Esophagus squamous epithelium (tissue), 5 donors: ENCODE measurements around the gene TSPEAR. TPM values are rescaled to one million over a fixed set of nuclear protein-coding genes. Genes with fewer than 3 reads are reported as not detected.

ENCODE experiments used
- DNase-seq: peaks from one replicate; lab custom pipeline; 2025; lab: John Stamatoyannopoulos, UW
- H3K27ac ChIP-seq, 4 donors: fragments of 200-600 bp; sonication (generic); one replicate each; pipeline ENCODE4 v1.5.1; 2016 to 2019; ENCODE audit warnings: mild to moderate bottlenecking in 1 of 4
- H3K27me3 ChIP-seq, 4 donors: fragments of 200-600 bp; sonication (generic); 1 replicate in 3 of 4; 2 replicates in 1 of 4; pipeline versions ENCODE4 v1.5.1 to v1.6.0; 2017 to 2021; ENCODE audit warnings: antibody characterized with exemption in 1 of 4
- H3K36me3 ChIP-seq, 3 donors: fragments of 200-600 bp; sonication (generic); one replicate each; pipeline ENCODE4 v1.5.1; 2016 to 2019
- H3K4me1 ChIP-seq, 3 donors: fragments of 200-600 bp; sonication (generic); one replicate each; pipeline ENCODE4 v1.5.1; 2017 to 2019
- H3K4me3 ChIP-seq, 4 donors: fragments of 200-600 bp; sonication (generic); 1 replicate in 3 of 4; 2 replicates in 1 of 4; pipeline ENCODE4 v1.5.1; 2016 to 2019; ENCODE audit warnings: mild to moderate bottlenecking in 2 of 4, moderate library complexity in 1 of 4
- H3K9me3 ChIP-seq, 3 donors: fragments of 200-600 bp; sonication (generic); one replicate each; pipeline ENCODE4 v1.5.1; 2016 to 2019
- POLR2A ChIP-seq, 4 donors: fragments of 450-650 bp; IDR thresholded peaks; one replicate each; pipeline ENCODE4 v1.6.1; 2017; ENCODE audit warnings: antibody characterized with exemption in 4 of 4, mild to moderate bottlenecking in 4 of 4, moderate library complexity in 3 of 4
- WGBS, 2 donors: methylation state at CpG; one replicate each; pipeline ENCODE4 v1.1.5; 2018; 5-methylcytosine and 5-hydroxymethylcytosine counted together
- intact Hi-C: fragments of 100-400 bp; cut with DNase I; formaldehyde crosslinking; loops from one replicate; pipeline ENCODE4 v1.15.0; 2022
- total RNA-seq, 4 donors: library from RNA; depleted of rRNA; stranded (reverse); fragments of >200 nt; gene quantifications; one replicate each; pipeline ENCODE4 v1.1.0, GENCODE V29; 2016
- TF ChIP-seq, protein P1 (sequence below), 6 experiments: fragments of 450-650 bp in 4 of 6; fragments of 200-600 bp in 2 of 6; sonication (generic) in 2 of 6; IDR thresholded peaks; one replicate each; pipeline ENCODE4 v1.5.1; 2016 to 2019; ENCODE audit warnings: antibody characterized with exemption in 6 of 6, mild to moderate bottlenecking in 4 of 6, moderate library complexity in 4 of 6
- donor health status: DM: yes; HTN: yes; CAD: no.

The TSPEAR gene
- total RNA-seq, 4 donors from 2014 or later: not detected

DNA sequence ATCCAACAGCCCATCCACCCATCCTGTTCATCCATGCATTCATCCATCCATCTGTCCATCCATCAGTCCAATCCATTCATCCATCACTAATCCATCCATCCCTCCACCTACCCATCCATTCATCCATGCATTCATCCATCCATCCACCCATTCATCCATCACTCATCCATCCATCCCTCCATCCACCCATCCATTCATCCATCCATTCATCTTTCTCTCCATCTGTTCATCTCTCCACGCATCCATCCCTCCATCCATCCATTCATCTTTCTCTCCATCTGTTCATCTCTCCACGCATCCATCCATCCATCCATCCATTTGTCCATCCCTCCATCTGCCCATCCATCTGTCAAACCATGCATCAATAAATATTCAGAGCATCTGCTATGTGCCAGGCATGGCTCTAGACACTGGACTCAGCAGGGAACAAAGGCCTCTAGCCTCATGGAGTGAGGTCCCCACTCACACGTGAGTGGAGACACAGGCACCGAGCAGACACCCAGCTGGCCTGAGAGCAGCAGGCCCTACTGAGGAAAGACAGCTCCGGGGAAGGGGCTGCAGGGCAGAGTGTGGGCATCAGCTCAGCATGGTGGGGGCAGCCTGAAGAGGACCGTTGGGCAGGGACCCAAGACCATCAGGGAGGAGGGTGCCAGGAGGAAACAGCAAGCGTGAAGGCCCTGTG lies 181.0 kb downstream of the TSPEAR start:
- 80 to 88% methylated on average over 2 to 5 of the region's 7 CpGs for WGBS, 2 donors
- Histone ChIP-seq H3K27ac (no peak overlapping the region), H3K27me3 (peaks cover 0 to 30% (median 0%) of the 10 kb centered on the region in 4 donors), H3K4me3 (no peak overlapping the region), H3K4me1 (no peaks in the 10 kb centered on the region), H3K9me3 (no peaks in the 10 kb centered on the region), H3K36me3 (no peaks in the 10 kb centered on the region)
- DNase-seq: no peak
- intact Hi-C loops: no loop called here
- TF ChIP-seq, protein P1, sequence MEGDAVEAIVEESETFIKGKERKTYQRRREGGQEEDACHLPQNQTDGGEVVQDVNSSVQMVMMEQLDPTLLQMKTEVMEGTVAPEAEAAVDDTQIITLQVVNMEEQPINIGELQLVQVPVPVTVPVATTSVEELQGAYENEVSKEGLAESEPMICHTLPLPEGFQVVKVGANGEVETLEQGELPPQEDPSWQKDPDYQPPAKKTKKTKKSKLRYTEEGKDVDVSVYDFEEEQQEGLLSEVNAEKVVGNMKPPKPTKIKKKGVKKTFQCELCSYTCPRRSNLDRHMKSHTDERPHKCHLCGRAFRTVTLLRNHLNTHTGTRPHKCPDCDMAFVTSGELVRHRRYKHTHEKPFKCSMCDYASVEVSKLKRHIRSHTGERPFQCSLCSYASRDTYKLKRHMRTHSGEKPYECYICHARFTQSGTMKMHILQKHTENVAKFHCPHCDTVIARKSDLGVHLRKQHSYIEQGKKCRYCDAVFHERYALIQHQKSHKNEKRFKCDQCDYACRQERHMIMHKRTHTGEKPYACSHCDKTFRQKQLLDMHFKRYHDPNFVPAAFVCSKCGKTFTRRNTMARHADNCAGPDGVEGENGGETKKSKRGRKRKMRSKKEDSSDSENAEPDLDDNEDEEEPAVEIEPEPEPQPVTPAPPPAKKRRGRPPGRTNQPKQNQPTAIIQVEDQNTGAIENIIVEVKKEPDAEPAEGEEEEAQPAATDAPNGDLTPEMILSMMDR (IDR thresholded peaks at IDR 0.05): no peak
- no peak for TF ChIP-seq POLR2A (IDR thresholded peaks at IDR 0.05)

- Histone ChIP-seq H3K4me1 (no peaks in the 10 kb centered on the region), H3K9me3 (no peaks in the 10 kb centered on the region), H3K27ac (no peak overlapping the region), H3K36me3 (no peaks in the 10 kb centered on the region), H3K4me3 (no peak overlapping the region), H3K27me3 (peaks cover 0 to 32% (median 0%) of the 10 kb centered on the region in 4 donors)
- TF ChIP-seq, protein P1 (IDR thresholded peaks at IDR 0.05): no peak
- no peak for TF ChIP-seq POLR2A (IDR thresholded peaks at IDR 0.05)
- no peak for DNase-seq
- WGBS, 2 donors: 64 to 70% methylated on average over 3 to 12 of the region's 23 CpGs
- intact Hi-C loops: no loop called here
These were observed 181.8 kb downstream of the TSPEAR start for GRCh38 chr21:44529503-44530125.

DNA sequence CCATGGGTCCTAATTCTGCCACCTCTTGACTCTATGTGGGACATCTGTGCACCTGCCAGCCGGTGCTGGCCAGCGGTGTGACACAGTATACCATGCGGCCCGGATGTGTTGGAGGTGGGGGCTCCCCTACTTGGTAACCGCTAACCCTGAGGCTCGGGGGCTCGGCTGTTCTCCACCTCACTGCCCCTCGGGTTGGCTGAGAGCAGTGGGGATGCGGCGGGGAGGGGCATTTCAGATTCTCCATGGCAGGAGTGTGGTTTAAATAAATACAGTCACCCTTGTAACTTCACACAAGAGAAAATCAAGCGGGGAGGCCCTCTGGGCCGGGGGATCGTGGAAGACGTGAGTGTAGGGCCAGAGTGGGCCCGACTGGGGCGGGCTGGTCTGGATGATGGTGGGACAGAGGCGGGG lies 182.4 kb downstream of the TSPEAR start:
- Histone ChIP-seq H3K9me3 (no peaks in the 10 kb centered on the region), H3K36me3 (no peaks in the 10 kb centered on the region), H3K4me3 (no peak overlapping the region), H3K4me1 (no peaks in the 10 kb centered on the region), H3K27ac (no peak overlapping the region), H3K27me3 (peaks cover 0 to 32% (median 0%) of the 10 kb centered on the region in 4 donors)
- DNase-seq: no peak
- intact Hi-C loops: no loop called here
- WGBS, 2 donors: 80 to 85% methylated on average over 6 to 13 of the region's 17 CpGs
- no peak for TF ChIP-seq POLR2A (IDR thresholded peaks at IDR 0.05)
- TF ChIP-seq, protein P1 (IDR thresholded peaks at IDR 0.05): no peak

- H3K9me3 ChIP-seq: no peaks in the 10 kb centered on the region
- WGBS, 2 donors: 50 to 88% methylated on average over 2 to 5 of the region's 10 CpGs
- H3K27me3 ChIP-seq: peaks cover 0 to 32% (median 0%) of the 10 kb centered on the region in 4 donors
- H3K27ac ChIP-seq: no peak overlapping the region
- no peak overlapping the region for H3K4me3 ChIP-seq
- no peak for TF ChIP-seq POLR2A (IDR thresholded peaks at IDR 0.05)
- TF ChIP-seq, protein P1 (IDR thresholded peaks at IDR 0.05): no peak
- H3K36me3 ChIP-seq: no peaks in the 10 kb centered on the region
- intact Hi-C loops: no loop called here
- no peak for DNase-seq
- no peaks in the 10 kb centered on the region for H3K4me1 ChIP-seq
These were observed 182.8 kb downstream of the TSPEAR start for GRCh38 chr21:44528634-44528995.

DNA sequence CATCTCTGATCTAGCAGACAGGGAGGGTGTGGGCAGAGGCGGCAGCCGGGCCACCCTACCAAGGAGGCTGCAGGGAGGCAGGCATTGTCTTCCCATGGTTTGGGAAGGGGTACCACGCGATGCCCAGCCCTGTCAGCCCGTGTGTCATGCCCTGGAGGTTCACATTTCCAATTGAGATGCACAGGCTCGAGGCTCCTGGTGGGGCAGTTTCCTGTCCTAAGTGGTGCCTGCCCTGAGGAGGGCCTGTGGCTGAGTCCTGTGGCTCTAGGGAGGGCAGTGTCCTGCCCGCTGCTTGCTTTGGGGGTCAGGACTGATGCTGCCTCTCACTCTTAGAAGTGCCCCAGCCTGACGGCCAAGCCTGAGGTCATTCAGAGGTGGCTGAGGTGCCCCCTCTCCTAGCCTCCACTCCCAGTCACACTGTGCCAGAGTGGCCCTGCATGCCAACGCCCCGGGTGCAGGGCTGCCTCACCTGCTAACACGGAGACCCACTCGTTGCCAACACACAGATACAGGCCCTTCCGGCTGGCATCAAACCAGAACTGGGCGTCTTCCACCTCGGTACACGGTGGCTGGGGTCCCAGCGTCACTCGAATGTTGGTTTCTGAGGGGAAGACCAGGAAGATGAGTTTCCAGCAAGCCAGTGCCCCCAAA lies 183.3 kb downstream of the TSPEAR start:
- Histone ChIP-seq H3K36me3 (no peaks in the 10 kb centered on the region), H3K4me1 (no peaks in the 10 kb centered on the region), H3K27me3 (peaks cover 0 to 28% (median 0%) of the 10 kb centered on the region in 4 donors), H3K9me3 (no peaks in the 10 kb centered on the region), H3K4me3 (no peak overlapping the region), H3K27ac (no peak overlapping the region)
- 70% methylated on average over 2 of the region's 18 CpGs; no CpG with 5 or more reads in 1 of the 2 donors for WGBS, 2 donors
- TF ChIP-seq POLR2A (IDR thresholded peaks at IDR 0.05): no peak
- TF ChIP-seq, protein P1 (IDR thresholded peaks at IDR 0.05): no peak
- DNase-seq: no peak
- intact Hi-C loops: no loop called here
